Smooth muscle cell of trachea (primary cell): ENCODE results near the gene BARHL2. TPM values are rescaled to one million over a fixed set of nuclear protein-coding genes. Genes with fewer than 3 reads are reported as not detected.

ENCODE experiments used
- total RNA-seq: library from RNA; depleted of rRNA; stranded (reverse); fragments of >200 nt; gene quantifications from 2 replicates; pipeline ENCODE4 v1.2.1, GENCODE V29; 2014

BARHL2 gene
- not detected in 2 replicates for total RNA-seq

DNA sequence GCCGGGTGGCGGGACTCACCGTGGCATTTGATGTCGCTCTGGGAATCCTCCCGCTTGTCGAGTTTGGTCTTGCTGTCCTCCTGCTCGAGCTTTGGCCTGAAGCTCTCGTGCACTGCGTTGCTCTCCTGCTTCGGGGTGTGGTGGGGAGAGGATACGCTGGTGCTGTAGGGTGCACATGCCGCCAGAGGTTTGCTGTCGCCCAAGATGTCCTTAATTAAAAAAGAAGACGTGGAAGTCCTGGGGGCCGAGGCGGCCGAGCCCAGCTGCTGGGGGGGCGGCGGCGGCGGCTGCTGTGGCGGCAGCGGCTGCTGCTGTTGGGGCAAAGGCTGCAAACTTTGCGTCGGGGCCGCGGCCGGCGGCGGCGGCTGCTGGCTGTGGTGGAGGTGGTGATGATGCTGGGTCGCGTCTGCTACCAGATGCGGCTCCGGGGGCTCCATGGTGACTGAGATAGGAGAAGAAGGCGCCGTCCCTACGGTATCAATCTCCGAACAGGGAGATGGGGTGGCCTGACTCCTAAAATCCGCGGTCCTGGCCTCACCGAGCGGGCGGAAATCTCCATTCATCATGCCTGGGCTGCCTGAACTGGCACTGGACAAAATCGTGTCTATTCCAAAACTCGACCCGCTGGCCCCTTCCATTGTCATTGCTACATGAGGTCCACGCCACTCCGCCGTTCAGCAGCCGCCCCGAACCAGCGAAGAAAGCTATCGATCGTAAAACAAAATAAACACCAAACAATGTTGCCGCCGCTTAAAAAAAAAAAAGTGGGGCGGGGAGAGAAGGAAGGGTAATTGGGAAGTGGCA is at the start of gene BARHL2:
TSS of gene BARHL2 (minus strand) at position 751 of the 804 bp plus-strand sequence. CDS start at position 644, 107 bp downstream.

